ENCODE measurements around the gene UBC. TPM values are rescaled to one million over a fixed set of nuclear protein-coding genes. Genes with fewer than 3 reads are reported as not detected.
A peak's percentile ranks its signal among the peaks of the same experiment; 100 is the strongest.

The UBC gene
- total and polyA plus RNA-seq, 9 of the 15 experiments (the other 6 are each of a cell fraction or from before 2014, with no cell fraction given) = 533 to 1,153 (median 813) TPM

DNA sequence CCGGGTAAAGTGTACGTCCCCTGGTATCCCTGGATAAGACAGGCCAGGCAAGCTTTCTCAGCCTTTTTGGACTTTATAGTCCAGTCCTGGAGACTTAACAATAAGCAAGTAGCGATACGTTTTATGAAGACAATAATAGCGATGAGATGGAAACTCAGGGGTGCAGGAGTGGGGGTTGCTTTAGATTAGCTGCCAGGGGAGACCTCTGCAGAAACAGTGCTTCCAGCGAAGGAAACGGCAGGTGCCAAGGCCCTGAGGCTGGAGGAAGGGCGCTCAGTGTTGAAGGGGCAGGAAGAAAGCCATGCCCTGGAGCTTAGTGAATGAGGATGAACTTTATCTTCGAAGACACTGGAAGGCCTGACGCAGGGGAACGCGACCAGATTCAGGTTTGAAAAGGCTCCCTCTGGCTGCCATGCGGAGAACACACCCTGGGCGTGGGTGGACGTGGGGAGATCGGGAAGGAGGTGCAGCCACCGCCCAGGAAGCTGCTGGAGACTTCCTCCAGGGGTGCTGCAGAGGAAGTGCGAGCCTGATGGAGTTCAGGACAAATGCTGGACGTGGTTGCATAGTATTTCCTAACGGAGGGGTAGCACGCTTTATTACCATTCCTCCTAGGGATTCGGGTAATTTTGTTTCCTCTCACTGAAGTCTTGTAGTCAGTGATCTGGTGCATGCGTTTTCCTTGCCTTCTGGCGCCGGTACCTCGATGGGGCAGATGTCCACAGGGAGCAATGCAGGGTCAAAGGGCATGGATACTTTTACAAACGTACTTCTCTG, 26.1 kb upstream of the UBC start (continued):
- TF ChIP-seq, protein P1, sequence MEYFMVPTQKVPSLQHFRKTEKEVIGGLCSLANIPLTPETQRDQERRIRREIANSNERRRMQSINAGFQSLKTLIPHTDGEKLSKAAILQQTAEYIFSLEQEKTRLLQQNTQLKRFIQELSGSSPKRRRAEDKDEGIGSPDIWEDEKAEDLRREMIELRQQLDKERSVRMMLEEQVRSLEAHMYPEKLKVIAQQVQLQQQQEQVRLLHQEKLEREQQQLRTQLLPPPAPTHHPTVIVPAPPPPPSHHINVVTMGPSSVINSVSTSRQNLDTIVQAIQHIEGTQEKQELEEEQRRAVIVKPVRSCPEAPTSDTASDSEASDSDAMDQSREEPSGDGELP (CRISPR knock-in tag; IDR thresholded peaks at IDR 0.05; ENCODE audit: borderline replicate concordance) = peak; percentile 87
- TF ChIP-seq, protein P2, sequence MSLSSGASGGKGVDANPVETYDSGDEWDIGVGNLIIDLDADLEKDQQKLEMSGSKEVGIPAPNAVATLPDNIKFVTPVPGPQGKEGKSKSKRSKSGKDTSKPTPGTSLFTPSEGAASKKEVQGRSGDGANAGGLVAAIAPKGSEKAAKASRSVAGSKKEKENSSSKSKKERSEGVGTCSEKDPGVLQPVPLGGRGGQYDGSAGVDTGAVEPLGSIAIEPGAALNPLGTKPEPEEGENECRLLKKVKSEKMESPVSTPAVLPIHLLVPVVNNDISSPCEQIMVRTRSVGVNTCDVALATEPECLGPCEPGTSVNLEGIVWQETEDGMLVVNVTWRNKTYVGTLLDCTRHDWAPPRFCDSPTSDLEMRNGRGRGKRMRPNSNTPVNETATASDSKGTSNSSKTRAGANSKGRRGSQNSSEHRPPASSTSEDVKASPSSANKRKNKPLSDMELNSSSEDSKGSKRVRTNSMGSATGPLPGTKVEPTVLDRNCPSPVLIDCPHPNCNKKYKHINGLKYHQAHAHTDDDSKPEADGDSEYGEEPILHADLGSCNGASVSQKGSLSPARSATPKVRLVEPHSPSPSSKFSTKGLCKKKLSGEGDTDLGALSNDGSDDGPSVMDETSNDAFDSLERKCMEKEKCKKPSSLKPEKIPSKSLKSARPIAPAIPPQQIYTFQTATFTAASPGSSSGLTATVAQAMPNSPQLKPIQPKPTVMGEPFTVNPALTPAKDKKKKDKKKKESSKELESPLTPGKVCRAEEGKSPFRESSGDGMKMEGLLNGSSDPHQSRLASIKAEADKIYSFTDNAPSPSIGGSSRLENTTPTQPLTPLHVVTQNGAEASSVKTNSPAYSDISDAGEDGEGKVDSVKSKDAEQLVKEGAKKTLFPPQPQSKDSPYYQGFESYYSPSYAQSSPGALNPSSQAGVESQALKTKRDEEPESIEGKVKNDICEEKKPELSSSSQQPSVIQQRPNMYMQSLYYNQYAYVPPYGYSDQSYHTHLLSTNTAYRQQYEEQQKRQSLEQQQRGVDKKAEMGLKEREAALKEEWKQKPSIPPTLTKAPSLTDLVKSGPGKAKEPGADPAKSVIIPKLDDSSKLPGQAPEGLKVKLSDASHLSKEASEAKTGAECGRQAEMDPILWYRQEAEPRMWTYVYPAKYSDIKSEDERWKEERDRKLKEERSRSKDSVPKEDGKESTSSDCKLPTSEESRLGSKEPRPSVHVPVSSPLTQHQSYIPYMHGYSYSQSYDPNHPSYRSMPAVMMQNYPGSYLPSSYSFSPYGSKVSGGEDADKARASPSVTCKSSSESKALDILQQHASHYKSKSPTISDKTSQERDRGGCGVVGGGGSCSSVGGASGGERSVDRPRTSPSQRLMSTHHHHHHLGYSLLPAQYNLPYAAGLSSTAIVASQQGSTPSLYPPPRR (CRISPR knock-in tag; IDR thresholded peaks at IDR 0.05; ENCODE audit: borderline replicate concordance) = 0 out of 2 replicates have a peak, but pooled peaks have one; percentile 46
- peak; percentile 65 for TF ChIP-seq MYNN (IDR thresholded peaks at IDR 0.05)
- no peak for TF ChIP-seq MYNN (CRISPR knock-in tag; IDR thresholded peaks at IDR 0.05)
- TF ChIP-seq, protein P3, sequence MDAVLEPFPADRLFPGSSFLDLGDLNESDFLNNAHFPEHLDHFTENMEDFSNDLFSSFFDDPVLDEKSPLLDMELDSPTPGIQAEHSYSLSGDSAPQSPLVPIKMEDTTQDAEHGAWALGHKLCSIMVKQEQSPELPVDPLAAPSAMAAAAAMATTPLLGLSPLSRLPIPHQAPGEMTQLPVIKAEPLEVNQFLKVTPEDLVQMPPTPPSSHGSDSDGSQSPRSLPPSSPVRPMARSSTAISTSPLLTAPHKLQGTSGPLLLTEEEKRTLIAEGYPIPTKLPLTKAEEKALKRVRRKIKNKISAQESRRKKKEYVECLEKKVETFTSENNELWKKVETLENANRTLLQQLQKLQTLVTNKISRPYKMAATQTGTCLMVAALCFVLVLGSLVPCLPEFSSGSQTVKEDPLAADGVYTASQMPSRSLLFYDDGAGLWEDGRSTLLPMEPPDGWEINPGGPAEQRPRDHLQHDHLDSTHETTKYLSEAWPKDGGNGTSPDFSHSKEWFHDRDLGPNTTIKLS (IDR thresholded peaks at IDR 0.05; ENCODE audit: borderline replicate concordance, low read depth) = 0 out of 2 replicates have a peak, but pooled peaks have one; percentile 57
- TF ChIP-seq TBP (optimal IDR thresholded peaks at IDR 0.05; ENCODE audit: low read depth, low read length) = peak; percentile 63
- peak; percentile 62; the same call in 1 of the 2 replicates for TF ChIP-seq PHF8 (IDR thresholded peaks at IDR 0.05; ENCODE audit: borderline replicate concordance, low read length)
- TF ChIP-seq, protein P4, sequence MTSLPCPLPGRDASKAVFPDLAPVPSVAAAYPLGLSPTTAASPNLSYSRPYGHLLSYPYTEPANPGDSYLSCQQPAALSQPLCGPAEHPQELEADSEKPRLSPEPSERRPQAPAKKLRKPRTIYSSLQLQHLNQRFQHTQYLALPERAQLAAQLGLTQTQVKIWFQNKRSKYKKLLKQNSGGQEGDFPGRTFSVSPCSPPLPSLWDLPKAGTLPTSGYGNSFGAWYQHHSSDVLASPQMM (CRISPR knock-in tag; IDR thresholded peaks at IDR 0.05) = 0 out of 2 replicates have a peak, but pooled peaks have one; percentile 69
- TF ChIP-seq DMBX1 (CRISPR knock-in tag; IDR thresholded peaks at IDR 0.05; ENCODE audit: borderline replicate concordance) = no peak
- TF ChIP-seq CTBP1 (IDR thresholded peaks at IDR 0.05; ENCODE audit: borderline replicate concordance) = peak; percentile 94
- TF ChIP-seq, protein P5, sequence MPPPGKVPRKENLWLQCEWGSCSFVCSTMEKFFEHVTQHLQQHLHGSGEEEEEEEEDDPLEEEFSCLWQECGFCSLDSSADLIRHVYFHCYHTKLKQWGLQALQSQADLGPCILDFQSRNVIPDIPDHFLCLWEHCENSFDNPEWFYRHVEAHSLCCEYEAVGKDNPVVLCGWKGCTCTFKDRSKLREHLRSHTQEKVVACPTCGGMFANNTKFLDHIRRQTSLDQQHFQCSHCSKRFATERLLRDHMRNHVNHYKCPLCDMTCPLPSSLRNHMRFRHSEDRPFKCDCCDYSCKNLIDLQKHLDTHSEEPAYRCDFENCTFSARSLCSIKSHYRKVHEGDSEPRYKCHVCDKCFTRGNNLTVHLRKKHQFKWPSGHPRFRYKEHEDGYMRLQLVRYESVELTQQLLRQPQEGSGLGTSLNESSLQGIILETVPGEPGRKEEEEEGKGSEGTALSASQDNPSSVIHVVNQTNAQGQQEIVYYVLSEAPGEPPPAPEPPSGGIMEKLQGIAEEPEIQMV (tag; conservative IDR thresholded peaks at IDR 0.05; ENCODE audit: low read depth) = peak; percentile 42; the same call in 1 of the 2 replicates
- peak; percentile 21 for TF ChIP-seq CCNT2 (IDR thresholded peaks at IDR 0.05; ENCODE audit: borderline replicate concordance, extremely low read depth, insufficient read length, low read depth, low read length)
- no peak for TF ChIP-seq PHB (CRISPR knock-in tag; IDR thresholded peaks at IDR 0.05)
- TF ChIP-seq, protein P6, sequence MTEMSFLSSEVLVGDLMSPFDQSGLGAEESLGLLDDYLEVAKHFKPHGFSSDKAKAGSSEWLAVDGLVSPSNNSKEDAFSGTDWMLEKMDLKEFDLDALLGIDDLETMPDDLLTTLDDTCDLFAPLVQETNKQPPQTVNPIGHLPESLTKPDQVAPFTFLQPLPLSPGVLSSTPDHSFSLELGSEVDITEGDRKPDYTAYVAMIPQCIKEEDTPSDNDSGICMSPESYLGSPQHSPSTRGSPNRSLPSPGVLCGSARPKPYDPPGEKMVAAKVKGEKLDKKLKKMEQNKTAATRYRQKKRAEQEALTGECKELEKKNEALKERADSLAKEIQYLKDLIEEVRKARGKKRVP (CRISPR knock-in tag; IDR thresholded peaks at IDR 0.05) = no peak
- no peak for TF ChIP-seq NR4A1 (CRISPR knock-in tag; IDR thresholded peaks at IDR 0.05)
- 0 out of 2 replicates have a peak, but pooled peaks have one; percentile 58 for TF ChIP-seq NR4A1 (tag; IDR thresholded peaks at IDR 0.05)

Data from K562 (cell line).